H1 (cell line): ENCODE measurements around the gene PMF1. TPM values are rescaled to one million over a fixed set of nuclear protein-coding genes. Genes with fewer than 3 reads are reported as not detected.

Experiments used
- ATF2 ChIP-seq: IDR thresholded peaks from 2 replicates; pipeline ENCODE4 v1.6.1; 2012; ENCODE audit warnings: low read length, inconsistent platforms
- CHD7 ChIP-seq: fragments of 300-600 bp; sonication (generic); IDR thresholded peaks from 2 replicates; pipeline ENCODE4 v1.7.1; 2012; ENCODE audit warnings: low read length, moderate library complexity, mild to moderate bottlenecking, inconsistent platforms; ENCODE audit not compliant: insufficient replicate concordance
- EGR1 ChIP-seq: IDR thresholded peaks from 2 replicates; pipeline ENCODE4 v1.6.1; 2011; ENCODE audit warnings: low read depth, low read length, borderline replicate concordance
- HDAC2 ChIP-seq, 2 experiments: fragments of 300-600 bp in 1 of 2; sonication (generic) in 1 of 2; IDR thresholded peaks; 2 replicates each; pipeline ENCODE4 v1.6.1; 2011 to 2012; ENCODE audit warnings: low read depth in 2 of 2, low read length in 2 of 2, mild to moderate bottlenecking in 2 of 2, moderate library complexity in 2 of 2, borderline replicate concordance in 1 of 2, inconsistent platforms in 1 of 2
- KDM5A ChIP-seq: fragments of 200-600 bp; IDR thresholded peaks from 2 replicates; pipeline ENCODE4 v1.7.1; 2012; ENCODE audit warnings: mild to moderate bottlenecking, low read length, inconsistent platforms, mixed read lengths
- NANOG ChIP-seq: IDR thresholded peaks from 2 replicates; pipeline ENCODE4 v1.6.1; 2011; ENCODE audit warnings: low read length, low read depth, mild to moderate bottlenecking, inconsistent platforms; ENCODE audit not compliant: insufficient read depth, poor library complexity, severe bottlenecking
- POLR2AphosphoS5 ChIP-seq: IDR thresholded peaks from 2 replicates; pipeline ENCODE4 v1.6.1; 2011; ENCODE audit warnings: low read depth, low read length
- POU5F1 ChIP-seq: IDR thresholded peaks from 2 replicates; pipeline ENCODE4 v1.6.1; 2011; ENCODE audit warnings: low read depth, mild to moderate bottlenecking, low read length, moderate library complexity
- SAP30 ChIP-seq: fragments of 300-600 bp; sonication (generic); IDR thresholded peaks from 2 replicates; pipeline ENCODE4 v1.7.1; 2012; ENCODE audit warnings: low read length, moderate library complexity, mild to moderate bottlenecking, inconsistent platforms; ENCODE audit not compliant: insufficient read depth, insufficient replicate concordance
- YY1 ChIP-seq: IDR thresholded peaks from 2 replicates; pipeline ENCODE4 v1.6.1; 2011; ENCODE audit warnings: low read depth, mild to moderate bottlenecking, low read length
- polyA plus RNA-seq, 7 experiments: library from polyadenylated mRNA; depleted of rRNA in 3 of 7; stranded (reverse) in 5 of 7; unstranded in 2 of 7; fragments of >200 nt in 5 of 7; fragments of 200-250 nt in 2 of 7; gene quantifications; 1 replicate in 5 of 7; 2 replicates in 1 of 7; 4 replicates in 1 of 7; pipeline versions ENCODE4 v1.2.1 to v1.2.3, GENCODE V29; 2011 to 2013; ENCODE audit warnings: missing spikeins in 2 of 7, mixed read lengths in 2 of 7
- total RNA-seq: library from RNA; stranded (reverse); fragmentation: NEBNext Ultra II Directional; extraction: Animal tissue kit (Norgen Biotek cat#: 25700); gene quantifications from 2 replicates; pipeline ENCODE4 v1.2.1, GENCODE V29; 2021

Gene PMF1
- total and polyA plus RNA-seq, 2 of the 8 experiments (the other 6 are each of a cell fraction or from before 2014, with no cell fraction given): 113 to 296 TPM

DNA sequence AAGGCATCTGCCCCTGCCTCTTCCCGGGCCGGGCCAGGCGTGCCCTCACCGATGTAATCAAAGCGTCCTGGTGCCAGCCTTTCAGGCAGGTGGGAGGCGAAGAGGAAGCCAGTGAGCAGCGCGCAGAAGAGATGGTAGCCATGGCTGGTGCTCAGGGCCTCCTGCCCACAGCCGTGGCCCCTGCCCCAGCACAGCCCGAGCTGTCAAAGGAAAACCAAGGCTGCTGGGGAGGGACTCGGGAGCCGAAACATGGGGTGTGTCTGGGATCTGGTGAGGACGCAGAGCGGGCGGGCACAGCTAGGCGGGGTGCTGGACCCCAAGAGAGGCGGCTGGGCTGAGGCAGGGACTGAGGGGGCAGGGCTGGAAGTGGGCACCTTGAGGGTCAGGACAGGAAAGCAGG, 31.9 kb downstream of the PMF1 start (continued):
- TF ChIP-seq CHD7 (no peak), KDM5A (no peak), SAP30 (no peak), YY1 (no peak), POU5F1 (no peak), POLR2AphosphoS5 (no peak), HDAC2 (IDR thresholded peaks at IDR 0.05; ENCODE audit: borderline replicate concordance in 1 of 2, low read depth in 2 of 2, low read length in 2 of 2) (no peak), EGR1 (no peak), NANOG (no peak), ATF2 (no peak)
